ENCODE data around the gene PRSS38.

Gene PRSS38

GRCh38 chr1:227890451-227891222 lies 75.2 kb downstream of the PRSS38 start:
- H3K27ac Mint-ChIP-seq: peak overlapping the region in 1 of 2 donors; percentile 85
- H3K9me3 Mint-ChIP-seq: no peaks in the 10 kb centered on the region
- no peak overlapping the region for H3K4me3 Mint-ChIP-seq
- ATAC-seq (replicated peaks) (no peak), DNase-seq (no peak)
- H3K36me3 Mint-ChIP-seq (ENCODE audit: insufficient read depth): no peaks in the 10 kb centered on the region
- no peaks in the 10 kb centered on the region for H3K27me3 Mint-ChIP-seq
- peaks cover 10 to 18% of the 10 kb centered on the region in 2 donors for H3K4me1 Mint-ChIP-seq (ENCODE audit: low read depth in 2 of 2)

- Mint-ChIP-seq H3K4me1 (ENCODE audit: low read depth in 2 of 2) (peaks cover 7 to 15% of the 10 kb centered on the region in 2 donors), H3K36me3 (ENCODE audit: insufficient read depth) (no peaks in the 10 kb centered on the region), H3K27me3 (no peaks in the 10 kb centered on the region), H3K4me3 (no peak overlapping the region), H3K9me3 (no peaks in the 10 kb centered on the region), H3K27ac (peak overlapping the region in 1 of 2 donors; percentile 85)
- DNase-seq: peak in 1 of 3 experiments; percentile 0
- ATAC-seq (replicated peaks): no peak
Observed at GRCh38 chr1:227891223-227891954, 75.9 kb downstream of the PRSS38 start.

- DNase-seq: no peak
- Mint-ChIP-seq H3K4me3 (no peak overlapping the region), H3K36me3 (ENCODE audit: insufficient read depth) (no peaks in the 10 kb centered on the region), H3K4me1 (ENCODE audit: low read depth in 2 of 2) (peaks cover 7 to 14% of the 10 kb centered on the region in 2 donors), H3K27me3 (no peaks in the 10 kb centered on the region), H3K27ac (no peak overlapping the region), H3K9me3 (no peaks in the 10 kb centered on the region)
- ATAC-seq (replicated peaks): no peak
Observed at GRCh38 chr1:227891955-227892488, 76.5 kb downstream of the PRSS38 start.

- ATAC-seq (replicated peaks) (no peak), DNase-seq (peak in 1 of 3 experiments; percentile 0)
- no peaks in the 10 kb centered on the region for H3K9me3 Mint-ChIP-seq
- H3K4me1 Mint-ChIP-seq (ENCODE audit: low read depth in 2 of 2): peaks cover 7 to 16% of the 10 kb centered on the region in 2 donors
- H3K36me3 Mint-ChIP-seq (ENCODE audit: insufficient read depth): no peaks in the 10 kb centered on the region
- no peak overlapping the region for H3K4me3 Mint-ChIP-seq
- H3K27ac Mint-ChIP-seq: peak overlapping the region in 1 of 2 donors; percentile 29
- no peaks in the 10 kb centered on the region for H3K27me3 Mint-ChIP-seq
Observed at GRCh38 chr1:227892489-227893299, 77.2 kb downstream of the PRSS38 start.

- Mint-ChIP-seq H3K9me3 (no peaks in the 10 kb centered on the region), H3K4me1 (ENCODE audit: low read depth in 2 of 2) (peaks cover 8 to 20% of the 10 kb centered on the region in 2 donors), H3K27ac (peak overlapping the region in 1 of 2 donors; percentile 29), H3K27me3 (no peaks in the 10 kb centered on the region), H3K4me3 (no peak overlapping the region), H3K36me3 (ENCODE audit: insufficient read depth) (no peaks in the 10 kb centered on the region)
- no peak for DNase-seq
- ATAC-seq (replicated peaks): no peak
Observed at GRCh38 chr1:227893300-227893948, 77.9 kb downstream of the PRSS38 start.

GRCh38 chr1:227893949-227894721 lies 78.7 kb downstream of the PRSS38 start:
- Mint-ChIP-seq H3K36me3 (ENCODE audit: insufficient read depth) (no peaks in the 10 kb centered on the region), H3K4me1 (ENCODE audit: low read depth in 2 of 2) (peaks cover 10 to 23% of the 10 kb centered on the region in 2 donors), H3K27ac (no peak overlapping the region), H3K4me3 (no peak overlapping the region), H3K27me3 (no peaks in the 10 kb centered on the region), H3K9me3 (no peaks in the 10 kb centered on the region)
- no peak for DNase-seq
- no peak for ATAC-seq (replicated peaks)

GRCh38 chr1:227894831-227895451 lies 79.5 kb downstream of the PRSS38 start:
- DNase-seq: no peak
- no peak overlapping the region for H3K27ac Mint-ChIP-seq

More at GRCh38 chr1:227894831-227895451, 79.5 kb downstream of the PRSS38 start:
- H3K9me3 Mint-ChIP-seq: no peaks in the 10 kb centered on the region
- H3K36me3 Mint-ChIP-seq (ENCODE audit: insufficient read depth): no peaks in the 10 kb centered on the region
- no peak overlapping the region for H3K4me3 Mint-ChIP-seq
- no peaks in the 10 kb centered on the region for H3K27me3 Mint-ChIP-seq
- no peak for ATAC-seq (replicated peaks)
- H3K4me1 Mint-ChIP-seq (ENCODE audit: low read depth in 2 of 2): peaks cover 15 to 19% of the 10 kb centered on the region in 2 donors
